Epidermal melanocyte (primary cell): ENCODE data around the gene PPL.

Experiments used
- DNase-seq: peaks from one replicate; pipeline ENCODE4 v3.0.0; 2011; ENCODE audit warnings: low spot score; ENCODE audit not compliant: insufficient read length

The PPL gene

DNA sequence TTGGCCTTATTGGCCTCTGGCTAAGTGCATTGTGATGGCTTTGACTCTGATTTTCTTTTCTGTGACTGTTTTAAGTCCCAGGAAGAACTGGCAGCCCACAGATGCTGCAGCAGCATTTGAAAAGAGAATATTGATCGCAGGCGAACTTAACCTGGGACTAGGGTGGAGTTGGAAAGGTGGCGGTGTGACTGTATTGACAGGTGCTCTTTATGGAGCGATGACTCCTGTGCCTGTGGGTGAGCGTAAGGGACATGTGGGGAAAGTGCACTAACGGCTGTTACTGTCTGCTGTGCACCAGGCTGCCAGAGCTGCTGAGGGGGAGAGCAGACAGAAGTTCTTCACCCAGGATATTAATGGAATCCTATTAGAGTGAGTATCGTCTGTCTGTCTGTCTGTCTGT lies 68.4 kb downstream of the PPL start:
- DNase-seq: no peak

DNA sequence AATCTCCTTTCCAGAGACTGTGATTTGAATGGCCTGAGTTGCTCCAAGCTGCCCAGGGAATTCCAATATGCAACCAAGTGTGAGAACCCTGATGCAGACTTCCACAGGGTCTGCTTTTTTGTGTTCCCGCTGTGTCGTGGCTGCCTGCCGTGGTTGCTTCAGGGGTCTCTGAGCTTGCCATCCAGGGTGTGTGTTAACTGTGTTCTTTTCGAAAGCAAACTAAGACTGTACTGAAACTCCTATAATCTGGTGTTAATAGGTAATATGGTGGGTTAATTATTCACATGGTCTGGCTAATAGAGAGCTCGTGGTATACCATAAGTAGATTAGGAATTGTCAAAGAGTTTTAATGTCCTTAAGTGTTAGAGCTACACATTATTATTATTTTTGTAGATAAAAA lies 68.9 kb downstream of the PPL start:
- DNase-seq: no peak

DNA sequence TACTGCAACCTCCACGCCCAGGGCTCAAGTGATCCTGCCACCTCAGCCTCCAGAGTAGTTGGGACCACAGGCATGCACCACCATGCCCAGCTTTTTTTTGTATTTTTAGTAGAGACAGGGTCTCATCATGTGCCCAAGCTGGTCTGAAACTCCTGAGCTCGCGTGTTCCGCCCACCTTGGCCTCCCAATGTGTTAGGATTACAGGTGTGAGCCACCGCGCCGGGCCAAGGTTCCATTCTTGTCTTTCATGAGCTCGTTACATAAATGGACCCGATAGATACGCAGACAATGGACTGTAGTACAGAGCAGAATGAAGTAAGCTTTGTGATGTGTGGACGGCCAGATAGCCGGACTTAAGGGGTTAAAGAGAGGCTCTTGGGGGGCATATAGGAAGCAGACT lies 70.4 kb downstream of the PPL start:
- no peak for DNase-seq

DNA sequence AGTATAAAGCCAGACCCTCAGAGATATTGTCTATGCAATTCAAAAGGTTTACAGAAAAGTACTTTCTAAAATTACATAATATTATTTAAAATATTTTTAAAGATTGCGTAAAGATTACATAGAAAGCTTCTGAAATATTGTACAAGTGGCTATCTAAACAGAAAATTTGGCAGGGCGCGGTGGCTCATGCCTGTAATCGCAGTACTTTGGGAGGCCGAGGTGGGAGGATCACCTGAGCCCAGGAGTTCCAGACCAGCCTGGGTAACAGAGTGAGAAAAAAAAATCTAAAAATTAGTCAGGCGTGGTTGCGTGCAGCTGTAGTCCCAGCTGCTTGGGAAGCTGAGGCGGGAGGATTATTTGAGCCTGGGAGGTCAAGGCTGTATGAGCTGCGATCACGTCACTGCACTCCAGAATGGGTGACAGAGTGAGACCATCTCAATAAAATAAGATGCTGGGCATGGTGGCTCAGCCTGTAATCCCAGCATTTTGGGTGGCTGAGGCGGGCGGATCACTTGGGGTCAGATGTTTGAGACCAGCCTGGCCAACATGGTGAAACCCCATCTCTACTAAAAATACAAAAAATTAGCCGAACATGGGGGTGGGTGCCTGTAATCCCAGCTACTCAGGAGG lies 71.6 kb downstream of the PPL start:
- DNase-seq: no peak

DNA sequence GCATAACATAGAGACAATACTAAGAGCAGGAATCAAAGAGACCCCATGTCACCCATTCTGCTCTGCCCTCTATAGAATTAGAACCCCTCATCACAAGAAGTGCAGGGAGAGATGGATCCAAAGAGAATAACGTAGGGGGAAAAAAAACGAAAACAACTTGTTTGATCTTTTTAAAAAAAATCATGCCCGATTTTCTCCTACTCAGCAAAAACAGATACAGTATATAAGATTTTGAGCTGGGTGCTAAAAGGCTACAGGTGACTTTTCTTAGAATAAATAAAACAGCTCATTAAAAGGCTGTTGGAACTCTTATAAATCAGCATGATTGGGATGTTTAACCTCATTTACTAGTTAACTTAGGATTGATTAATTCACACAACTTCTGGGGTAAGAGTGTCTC lies 72.2 kb downstream of the PPL start:
- no peak for DNase-seq

DNA sequence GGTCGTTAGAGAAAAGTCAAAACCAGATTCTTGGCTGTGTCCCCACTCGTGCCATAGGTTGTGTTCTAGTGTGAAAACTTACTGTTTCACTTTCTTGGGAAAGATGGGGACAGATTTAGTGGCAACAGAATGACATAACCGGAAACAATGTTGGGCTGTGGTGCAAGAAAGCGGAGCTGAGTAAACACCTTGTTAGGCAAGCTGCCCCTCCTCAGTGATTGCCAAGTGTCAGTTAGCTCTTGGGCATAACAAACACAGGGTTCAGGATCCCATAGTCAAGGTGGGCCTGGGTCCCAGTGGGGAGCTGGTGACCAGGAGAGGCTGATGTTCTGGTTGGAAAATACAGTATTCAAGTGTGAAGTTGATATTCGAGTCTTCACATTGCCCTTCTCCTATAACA lies 74.3 kb downstream of the PPL start:
- DNase-seq: no peak

DNA sequence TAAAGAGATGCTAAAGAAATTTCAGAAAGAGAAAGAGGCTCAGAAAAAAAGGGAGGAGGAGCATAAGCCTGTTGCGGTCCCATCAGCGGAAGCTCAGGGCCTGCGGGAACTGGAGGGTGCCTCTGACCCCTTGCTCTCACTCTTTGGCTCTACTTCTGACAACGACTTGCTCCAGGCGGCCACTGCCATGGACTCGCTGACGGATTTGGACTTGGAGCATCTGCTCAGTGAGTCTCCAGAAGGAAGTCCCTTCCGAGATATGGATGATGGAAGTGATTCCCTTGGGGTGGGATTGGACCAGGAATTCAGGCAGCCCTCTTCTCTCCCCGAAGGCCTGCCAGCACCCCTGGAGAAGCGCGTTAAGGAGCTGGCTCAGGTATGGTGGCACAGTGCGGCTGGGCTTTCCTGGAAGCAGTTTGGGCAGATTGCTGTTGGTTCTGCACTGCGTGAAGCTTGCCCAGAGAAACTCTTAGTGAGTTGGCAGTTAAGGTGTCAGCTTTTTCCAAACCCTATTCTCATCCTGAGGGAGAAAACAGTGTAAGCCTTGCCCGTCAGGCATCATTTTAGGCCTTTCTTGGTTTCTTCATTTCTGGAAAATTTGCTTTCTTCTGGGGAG lies 76.1 kb downstream of the PPL start:
- no peak for DNase-seq

DNA sequence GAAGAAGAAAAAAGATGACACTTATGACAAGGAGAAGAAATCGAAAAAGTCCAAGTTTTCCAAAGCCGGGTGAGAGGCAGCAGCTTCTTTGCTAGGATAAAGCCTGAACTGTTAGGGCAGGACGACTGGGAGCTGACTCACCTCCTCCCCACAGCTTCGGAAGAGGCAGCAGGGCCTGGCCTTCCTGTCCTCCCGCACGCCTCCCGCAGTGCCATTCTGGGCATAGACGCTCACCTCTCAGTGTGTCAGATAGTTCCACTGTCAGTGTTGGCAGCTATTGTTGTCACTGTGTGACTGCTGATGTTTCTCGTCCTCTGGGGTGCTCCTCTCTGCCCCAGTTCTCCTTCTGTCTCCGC lies 77.1 kb downstream of the PPL start:
- no peak for DNase-seq

DNA sequence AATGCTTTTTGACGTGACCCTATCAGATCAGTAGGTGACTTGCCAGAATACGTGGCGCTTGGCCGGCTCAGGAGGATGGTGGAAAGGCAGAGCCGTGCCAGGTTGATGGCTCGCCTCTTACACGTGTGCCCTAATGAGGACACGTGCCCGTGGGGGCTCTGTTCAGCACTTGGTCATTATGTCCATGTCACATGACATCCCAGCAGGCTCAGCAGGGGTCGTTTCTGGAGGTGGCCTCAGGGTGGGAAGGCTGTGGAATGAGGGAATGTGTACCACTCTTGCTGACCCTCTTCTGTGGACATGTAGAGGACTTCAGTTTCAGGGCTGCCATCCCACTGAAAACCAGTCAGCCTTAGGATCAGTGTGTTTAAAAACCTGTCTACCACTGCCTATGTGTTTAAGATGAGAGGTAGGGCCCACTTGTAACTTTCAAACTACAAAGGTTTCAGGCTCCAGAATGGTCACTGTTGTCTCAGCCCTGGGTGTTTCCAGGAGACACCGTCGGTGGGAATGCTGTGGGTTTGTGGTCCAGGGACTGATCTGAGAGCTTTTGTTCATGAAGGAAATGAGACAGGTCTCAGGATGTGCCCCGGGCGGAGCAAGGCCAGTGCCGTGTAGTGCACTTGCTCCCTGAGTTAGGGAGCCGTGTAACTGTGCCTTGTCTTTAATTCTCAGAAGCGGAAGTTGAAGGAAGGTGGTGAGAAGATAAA lies 77.6 kb downstream of the PPL start:
- no peak for DNase-seq

DNA sequence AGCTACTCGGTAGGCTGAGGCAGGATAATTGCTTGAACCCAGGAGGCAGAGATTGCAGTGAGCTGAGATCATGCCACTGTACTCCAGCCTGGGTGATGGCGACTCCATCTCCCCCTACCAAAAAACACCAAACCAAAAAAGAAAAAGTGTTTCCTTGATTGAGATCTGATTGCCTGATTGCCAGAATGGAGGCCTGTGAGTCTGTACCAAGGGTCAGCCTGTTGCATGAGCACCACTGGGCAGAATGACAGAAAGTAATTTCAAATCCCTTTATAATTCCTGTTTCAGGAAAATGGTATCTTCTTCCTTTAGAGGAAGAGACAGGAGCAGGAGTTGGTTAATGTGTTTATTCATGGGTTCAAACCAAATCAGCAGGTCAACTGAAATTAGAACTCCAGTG lies 81.1 kb downstream of the PPL start:
- no peak for DNase-seq

DNA sequence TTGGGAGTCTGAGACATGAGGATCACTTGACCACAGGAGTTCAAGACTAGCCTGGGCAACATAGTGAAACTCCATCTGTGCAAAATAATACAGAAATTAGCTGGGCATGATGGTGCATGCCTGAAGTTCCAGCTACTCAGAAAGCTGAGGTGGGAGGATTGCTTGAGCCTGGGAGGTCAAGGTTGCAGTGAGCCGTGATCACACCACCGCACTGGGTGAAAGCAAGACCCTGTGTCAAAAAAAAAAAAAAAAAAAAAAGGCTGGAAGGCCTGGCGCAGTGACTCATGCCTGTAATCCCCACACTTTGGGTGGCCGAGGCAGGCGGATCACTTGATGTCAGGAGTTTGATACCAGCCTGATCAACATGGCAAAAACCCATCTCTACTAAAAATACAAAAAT lies 81.6 kb downstream of the PPL start:
- no peak for DNase-seq

DNA sequence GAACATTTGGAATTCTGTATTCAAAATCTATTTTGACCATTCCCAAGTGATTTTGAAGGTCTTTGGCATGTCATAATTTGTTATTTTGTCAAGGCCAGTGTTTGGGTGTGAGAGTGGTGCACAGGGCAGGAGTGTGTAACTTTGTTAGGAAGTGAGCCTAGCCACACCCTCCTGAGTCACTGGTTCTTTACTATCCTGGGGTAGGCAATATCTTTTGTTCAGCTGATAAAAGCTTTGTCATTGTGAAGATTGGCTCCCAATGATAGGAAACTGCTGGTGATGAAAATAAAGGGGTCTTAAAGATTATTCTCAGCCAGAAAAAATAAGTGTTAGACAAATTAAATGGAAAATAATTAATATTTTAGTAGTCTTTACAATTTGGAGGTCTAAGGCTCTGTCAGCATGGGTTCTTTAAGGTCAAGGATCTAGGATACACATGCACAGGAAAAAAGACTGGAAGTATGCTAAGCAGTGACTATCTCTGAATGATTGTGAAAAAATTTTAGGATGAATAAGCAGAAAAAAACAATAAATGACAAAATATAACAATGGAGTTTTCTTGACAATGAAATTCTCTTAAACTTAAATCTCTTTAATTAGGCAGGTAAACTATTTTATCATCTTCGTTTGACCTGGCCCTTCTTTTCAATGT lies 84.6 kb downstream of the PPL start:
- DNase-seq: no peak

DNA sequence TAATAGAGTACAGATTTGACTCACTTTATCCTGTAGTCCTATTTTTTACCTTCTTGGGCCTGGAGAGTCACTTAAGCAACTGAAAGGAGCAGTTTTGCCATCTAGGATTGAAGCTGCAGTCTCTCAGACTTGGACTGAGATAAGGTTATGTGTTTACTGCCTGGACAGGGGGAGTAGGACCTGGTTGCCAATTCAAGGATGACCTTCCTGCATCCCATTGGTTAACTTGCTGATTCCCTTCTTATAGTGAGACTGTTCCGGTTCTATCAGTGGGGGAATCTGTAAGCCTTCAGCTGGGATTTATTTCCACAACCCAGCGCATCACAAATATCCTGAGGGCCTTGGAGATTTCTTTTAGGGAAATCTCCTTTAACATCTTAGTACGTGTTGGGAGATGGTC lies 86.7 kb downstream of the PPL start:
- DNase-seq: no peak

DNA sequence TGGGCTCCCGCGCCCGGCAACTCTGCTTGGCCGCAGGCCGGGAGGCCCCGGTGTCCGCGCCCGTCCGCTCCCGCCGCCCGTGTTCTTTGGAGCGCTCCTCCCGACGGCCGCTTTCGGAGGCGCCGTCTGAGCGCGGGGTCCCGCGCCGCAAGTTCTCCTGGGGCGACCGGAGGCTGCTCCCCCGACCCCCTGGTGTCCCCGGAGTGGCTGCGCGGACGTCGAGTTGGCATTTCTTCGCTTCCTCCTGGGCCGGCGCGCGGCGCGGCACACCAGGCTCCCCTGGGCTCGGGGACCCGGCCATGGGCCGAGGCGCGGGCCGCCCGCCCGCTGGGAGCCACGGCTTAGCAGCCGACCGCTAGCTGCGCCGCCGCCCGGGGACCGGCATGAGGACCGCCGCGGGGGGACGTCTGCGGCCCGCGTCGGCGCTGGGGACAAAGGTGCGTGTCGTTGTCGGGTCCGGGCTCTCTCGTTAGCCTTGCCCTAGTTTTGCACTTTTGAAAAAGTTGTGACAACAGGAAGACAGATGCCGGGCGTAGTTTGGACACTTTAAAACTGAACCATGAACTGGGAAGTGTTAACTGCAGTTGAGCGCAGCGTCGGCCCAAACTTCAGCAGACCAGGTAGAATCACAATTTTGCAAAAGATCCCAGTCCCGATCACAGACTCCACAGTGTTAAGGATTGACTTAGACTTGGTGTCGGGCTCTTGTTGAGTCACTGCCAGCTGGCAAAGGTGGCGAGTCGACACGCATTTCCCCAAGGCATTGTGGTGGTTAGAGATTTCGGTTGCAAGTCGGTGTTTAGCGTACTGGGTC lies 89.0 kb downstream of the PPL start:
- no peak for DNase-seq

DNA sequence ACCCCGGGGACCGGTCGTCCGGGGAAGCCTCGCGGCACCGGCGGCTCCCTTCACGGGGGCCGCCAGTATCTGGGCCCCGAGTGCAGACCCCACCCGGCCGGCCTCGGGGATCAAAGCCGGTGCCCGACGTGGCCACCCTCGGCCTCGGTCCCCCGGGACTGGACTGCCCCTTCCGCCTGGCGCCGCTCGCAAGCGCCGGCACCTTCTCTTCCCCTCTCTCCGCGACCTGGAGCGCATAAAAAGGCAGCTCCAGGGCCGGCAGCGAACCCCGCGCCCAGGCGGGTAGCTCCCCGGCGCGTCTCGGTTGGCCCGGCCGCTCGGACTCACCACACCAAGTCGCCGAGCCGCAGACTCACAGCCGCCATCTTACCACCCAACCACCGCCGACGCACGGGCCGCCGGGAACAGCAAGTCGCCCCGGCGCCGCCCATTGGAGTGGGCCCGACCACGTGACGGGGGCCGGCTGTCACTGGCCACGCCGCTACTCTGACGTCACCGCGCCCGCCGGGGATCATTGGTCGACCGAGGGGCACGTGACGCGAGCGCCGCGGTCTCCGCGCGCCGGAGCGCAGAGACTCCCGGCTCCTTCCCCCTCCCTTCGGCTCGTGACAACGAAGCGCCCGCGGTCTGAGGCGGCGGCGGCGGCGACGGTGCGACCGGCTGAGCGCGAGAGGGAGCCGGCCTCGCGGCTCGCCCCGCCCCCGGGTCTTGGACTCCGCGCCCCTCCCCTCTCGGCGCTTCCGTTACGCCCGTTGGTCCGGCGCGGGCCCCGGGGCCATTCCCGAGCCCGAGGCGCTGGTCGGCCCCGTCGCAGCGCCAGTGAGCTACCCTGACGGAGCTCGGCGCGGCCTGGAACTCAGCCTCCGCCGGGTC lies 89.8 kb downstream of the PPL start, which contains the start of the genes GLYR1 and UBN1:
GLYR1 (minus strand) TSS at position 388 of the 873 bp plus-strand sequence; CDS start at position 365, 23 bp downstream.
UBN1 (plus strand) TSS at position 581 of the 873 bp plus-strand sequence. CDS start 5,437 bp downstream, outside the sequence.
- peak; percentile 88 for DNase-seq

DNA sequence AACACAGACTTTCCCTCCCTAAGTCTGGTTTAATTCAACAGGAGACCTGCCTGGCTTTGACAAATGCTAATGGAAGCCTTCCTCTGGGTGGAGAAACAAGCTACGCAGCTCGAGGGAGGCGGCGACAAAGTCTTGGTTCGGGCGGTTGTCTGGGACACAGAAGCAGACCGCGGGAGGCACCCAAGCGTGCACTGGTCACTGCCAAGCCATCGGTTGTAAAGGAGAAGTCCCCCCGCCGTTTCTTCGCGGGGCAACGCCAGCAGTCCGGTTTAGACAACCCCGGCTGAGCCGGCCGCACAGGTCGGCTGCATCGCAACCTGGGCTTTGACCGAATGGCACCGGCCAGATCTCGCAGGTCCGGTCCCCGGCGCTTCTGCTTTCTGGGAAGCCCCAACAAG lies 90.4 kb downstream of the PPL start:
- no peak for DNase-seq

DNA sequence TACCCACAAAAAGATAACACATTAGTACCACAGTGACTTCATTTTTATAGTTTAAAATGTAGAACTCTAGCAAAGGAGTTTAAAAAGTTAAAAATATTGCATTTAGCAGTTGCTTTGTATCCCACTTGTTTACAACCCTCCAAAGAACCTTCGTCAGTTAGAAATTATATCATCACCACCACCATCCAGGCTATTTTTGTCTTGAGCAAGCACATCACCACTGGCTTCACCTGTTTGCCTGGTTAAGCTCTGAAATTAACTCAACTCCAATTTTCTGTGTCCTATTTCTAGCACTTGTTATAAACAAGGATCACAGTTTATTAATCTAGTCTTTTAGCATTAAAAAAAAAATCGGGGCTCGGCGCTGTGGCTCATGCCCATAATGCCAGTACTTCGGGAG lies 96.0 kb downstream of the PPL start:
- no peak for DNase-seq

DNA sequence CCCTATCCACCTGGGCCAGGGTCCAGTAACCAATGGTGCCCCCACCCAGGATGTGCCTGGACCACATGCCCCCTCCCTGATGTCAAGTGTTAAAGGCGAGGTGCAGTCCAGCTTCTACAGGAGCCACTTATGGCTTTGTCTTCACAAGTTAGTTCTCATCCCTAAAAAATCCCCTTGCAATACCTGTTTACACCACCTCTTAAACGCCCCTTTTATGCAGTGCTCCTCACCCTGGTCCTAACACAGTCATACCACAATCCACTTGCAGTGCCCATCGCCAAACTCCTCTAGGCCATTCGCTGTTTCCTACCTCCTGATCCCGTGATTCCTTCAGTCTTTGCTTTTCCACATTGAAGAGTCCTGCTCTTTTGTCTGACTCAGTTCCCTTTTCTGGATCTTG lies 97.0 kb downstream of the PPL start:
- DNase-seq: no peak

DNA sequence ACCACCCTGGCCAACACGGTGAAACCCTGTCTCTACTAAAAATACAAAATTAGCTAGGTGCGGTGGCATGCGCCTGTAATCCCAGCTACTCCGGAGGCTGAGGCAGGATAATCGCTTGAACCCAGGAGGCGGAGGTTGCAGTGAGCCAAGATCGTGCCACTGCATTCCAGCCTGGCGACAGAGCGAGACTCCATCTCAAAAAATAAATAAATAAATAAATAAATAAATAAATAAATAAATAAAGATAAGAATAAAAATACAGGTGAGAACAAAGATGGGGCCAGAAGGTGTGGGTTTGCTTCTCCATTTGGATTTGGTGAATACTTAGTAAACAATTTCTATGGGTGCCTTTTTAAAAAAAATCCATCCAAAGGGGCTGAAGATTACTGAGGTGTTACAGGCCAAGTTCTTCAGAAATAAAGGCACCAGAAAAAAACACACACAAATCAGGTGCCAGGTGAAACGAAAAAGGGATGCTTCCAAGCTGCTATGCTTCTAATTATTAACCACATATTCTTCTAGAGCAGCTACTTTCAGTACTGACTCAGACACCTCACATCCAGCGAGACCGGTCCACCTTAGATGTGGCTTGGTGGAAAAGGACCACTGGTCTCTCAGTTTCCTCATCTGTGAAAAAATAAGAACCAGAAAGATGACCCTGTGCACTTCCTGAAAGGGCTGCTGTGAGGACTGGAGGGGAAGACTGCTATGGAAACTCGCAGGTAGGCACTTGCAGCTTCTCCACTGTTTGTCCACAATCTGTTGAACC lies 99.0 kb downstream of the PPL start:
- no peak for DNase-seq

DNA sequence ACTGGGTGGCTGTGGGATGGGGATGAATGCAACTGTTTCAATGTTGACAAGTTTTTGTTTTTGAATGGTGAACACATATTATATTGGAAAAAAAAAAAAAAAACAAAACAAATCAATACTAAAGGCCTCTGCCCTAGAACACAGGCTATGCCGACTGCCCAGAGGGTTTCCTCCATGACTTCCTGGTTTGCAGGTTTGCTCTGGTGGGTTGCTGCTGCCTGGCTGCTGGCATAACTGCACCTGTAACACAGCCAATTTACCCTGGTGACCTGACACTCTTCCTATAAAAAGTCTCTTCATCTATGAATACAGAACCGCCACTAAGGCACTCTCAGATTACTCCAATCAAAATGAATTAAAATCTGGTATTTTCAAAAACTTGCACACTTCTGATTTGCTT lies 100.2 kb downstream of the PPL start:
- DNase-seq: no peak
